NCI-H748 (cell line): ENCODE results near the gene PODXL.
A peak's percentile ranks its signal among the peaks of the same experiment; 100 is the strongest.
"Not testable (repeated sequence)": the region's sequence is repeated elsewhere in the genome, so short reads cannot be mapped to it uniquely, and the experiment has no call there.

ENCODE experiments used
- DNase-seq: peaks from one replicate; lab custom pipeline; 2025; ENCODE audit not compliant: unreplicated experiment; lab: John Stamatoyannopoulos, UW

Gene PODXL

GRCh38 chr7:131511774-131512535, 44.5 kb downstream of the PODXL start:
- DNase-seq = no peak

DNA sequence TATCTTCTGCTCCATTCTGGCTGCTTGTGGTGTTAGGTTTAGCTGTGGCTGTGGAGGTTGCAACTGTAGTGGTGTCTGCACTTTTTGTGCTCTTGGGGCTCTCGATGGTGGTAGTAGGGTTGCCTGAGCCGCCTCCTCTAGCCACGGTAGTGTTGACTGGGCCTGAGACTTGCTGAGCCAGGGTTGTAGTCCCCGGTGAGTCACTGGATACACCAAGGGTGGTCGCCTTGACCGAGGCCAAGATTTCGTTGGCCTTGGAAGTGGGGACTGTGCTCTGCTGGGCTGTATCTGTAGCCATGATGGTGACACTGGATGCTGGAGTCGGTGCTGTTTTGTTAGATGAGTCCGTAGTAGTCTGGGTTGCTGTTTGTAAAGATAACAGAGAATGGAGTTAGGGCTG, 45.4 kb downstream of the PODXL start:
- no peak for DNase-seq

GRCh38 chr7:131509781-131510180, 46.6 kb downstream of the PODXL start:
- no peak for DNase-seq

- DNase-seq = no peak
These were observed 47.5 kb downstream of the PODXL start for GRCh38 chr7:131508754-131509486.

GRCh38 chr7:131507592-131508331, 48.7 kb downstream of the PODXL start:
- peak; percentile 73 for DNase-seq

DNA sequence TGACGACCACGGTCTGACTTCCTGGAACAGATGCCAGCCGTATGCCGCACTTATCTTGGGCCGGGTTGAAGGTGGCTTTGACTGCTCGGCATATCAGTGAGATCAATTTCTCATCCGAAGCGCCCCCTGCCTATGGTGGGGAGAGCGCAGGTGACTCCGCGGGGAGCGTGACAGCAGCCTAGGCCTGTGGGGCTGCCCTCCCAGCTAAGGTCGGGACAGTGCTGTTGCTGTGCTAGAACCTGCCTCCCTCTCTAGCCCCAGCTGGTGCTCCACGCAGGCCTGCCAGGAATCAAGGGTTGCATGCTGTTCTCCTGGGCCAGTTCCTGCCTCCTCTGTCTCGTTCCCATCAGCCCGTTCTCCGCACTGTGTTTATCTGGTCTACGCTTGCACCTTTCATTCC, 49.8 kb downstream of the PODXL start:
- no peak for DNase-seq

- DNase-seq = no peak
These were observed 50.5 kb downstream of the PODXL start for GRCh38 chr7:131505636-131506557.

GRCh38 chr7:131505037-131505620, 51.3 kb downstream of the PODXL start:
- not testable (repeated sequence) for DNase-seq

DNA sequence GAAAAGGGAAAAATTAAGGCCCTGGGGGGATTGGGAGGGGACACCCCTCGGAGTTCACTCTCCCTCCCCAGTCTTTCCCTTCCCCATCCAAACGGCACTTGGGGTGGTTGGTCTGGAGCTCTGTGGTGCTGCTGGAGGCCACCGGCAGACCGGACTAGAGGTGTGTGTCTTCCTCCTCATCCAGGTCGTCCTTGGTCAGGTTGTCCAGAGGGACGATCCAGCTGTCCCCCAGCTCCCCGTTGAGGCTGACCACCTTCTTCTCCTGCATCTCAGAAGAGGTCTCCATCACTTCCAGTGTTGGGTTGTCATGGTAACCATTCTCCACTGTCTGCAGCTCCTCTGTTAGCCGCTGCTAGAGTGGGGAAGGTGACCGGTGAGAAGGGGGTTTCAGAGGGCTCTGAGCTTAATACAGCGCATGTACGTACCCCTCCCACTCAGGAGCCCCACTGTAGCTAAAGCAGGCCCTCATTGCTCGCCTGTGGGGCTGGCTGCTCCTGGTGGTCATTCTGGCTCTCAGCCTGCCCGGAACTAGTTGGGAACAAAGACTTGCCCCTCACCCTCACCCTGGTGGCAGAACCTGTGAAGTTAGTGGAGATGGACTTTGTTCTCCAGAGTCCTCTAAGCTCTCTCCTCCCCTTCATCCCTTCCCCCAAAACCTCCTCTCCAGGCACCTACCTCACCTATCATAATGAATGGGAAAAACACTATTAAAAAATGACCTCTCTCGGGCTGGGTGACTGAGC, 52.1 kb downstream of the PODXL start:
- peak; percentile 13 for DNase-seq

DNA sequence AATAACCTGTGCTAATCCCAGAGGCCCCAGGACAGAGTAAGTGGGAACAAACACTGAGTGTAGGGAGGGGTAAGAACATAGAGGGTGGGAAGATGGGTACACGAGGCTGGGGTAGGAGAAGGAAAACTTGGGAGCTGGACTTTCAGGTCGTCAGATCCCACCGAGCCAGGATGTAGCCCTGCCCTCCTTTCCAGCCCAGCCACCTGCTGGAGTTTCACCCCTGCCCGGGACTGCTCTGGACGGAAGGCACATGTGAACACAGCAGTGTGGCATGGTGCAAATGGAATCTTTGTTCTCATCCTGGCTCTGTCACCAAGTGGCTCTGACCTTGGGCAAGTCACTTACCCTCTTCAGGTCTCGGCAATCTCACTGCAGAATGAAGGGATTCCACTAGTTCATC, 52.8 kb downstream of the PODXL start:
- no peak for DNase-seq

DNA sequence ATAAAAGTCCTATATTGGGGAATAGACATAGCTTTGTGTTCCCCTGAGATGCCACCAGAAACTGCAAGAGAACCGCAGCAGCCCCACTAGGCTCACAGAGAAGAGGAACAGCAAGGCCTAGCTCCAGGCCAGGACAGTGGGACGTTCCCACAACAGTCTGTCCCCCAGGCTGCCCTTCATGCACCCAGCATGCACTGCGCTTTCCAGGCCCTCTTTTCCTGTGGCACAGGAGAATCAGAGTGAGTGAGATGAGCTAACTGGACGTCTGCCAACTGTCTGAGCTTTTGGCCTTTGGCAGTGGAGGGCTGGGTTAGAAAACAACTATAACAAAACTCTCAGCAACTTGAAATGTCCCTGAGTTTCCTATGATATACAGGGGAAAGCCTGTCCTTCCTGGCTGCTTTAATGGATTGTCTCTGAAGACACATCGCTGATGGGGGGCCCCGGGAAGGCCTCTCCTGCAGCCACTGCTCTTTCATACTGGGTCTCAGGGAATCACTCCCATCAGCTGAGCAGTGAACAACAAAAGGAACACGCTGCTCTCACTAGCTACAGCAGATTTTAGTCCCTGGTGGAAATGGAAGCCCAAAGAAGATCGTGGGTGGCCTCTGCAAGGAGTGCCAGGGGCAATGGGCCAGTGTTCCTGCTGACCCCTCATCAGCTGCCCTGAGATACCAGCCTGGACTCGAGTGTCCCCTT, 53.5 kb downstream of the PODXL start:
- peak; percentile 57 for DNase-seq

- no peak for DNase-seq
These were observed 54.3 kb downstream of the PODXL start for GRCh38 chr7:131501930-131502685.

DNA sequence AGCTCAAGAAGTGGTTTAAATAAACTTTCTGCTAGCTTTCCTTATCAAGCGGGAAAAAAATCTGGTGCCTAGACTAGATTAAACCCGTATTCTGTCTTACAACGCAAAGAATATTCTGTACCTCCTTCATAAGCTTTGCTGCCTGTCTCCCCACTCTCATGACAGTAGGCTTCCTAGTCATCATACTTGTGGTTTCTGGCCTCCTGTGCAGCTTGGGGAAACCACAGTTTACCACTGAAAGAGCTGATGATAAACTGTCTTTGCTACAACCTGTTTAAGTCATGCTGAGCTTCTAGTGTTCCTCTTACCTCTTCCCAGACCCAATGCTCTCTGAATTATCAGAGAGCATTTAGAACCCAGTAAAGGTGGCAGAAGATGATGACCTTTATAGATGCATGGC, 55.0 kb downstream of the PODXL start:
- DNase-seq = no peak

- no peak for DNase-seq
These were observed 56.1 kb downstream of the PODXL start for GRCh38 chr7:131500357-131500756.

- DNase-seq = no peak
These were observed 56.6 kb downstream of the PODXL start for GRCh38 chr7:131499801-131500200.

GRCh38 chr7:131498237-131498885, 58.1 kb downstream of the PODXL start:
- no peak for DNase-seq

DNA sequence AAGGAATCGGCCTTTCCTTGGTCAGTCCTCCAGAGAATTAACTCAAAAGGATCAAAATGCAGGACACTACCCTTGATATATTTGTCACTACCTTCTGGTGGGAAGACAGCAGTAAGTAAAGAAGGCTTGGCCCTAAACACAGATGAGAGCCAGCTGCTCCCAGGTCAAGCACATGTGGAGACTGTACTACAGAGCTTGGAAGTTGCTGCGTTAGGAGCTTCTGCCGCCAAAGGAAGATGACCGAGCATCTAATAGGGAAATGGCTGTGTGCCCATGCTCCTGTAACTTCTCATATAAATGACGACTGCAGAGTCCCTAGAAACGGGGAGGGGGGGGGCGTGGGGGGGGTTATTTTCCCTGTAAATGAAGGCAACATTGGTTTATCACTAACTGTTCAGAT, 59.0 kb downstream of the PODXL start:
- no peak for DNase-seq
